Adrenal gland (tissue), 5 donors: ENCODE results near the gene OR6Q1.

ENCODE experiments used
- CTCF ChIP-seq, 6 experiments: fragments of 450-650 bp in 4 of 6; fragments of 200-600 bp in 2 of 6; sonication (generic) in 1 of 6; IDR thresholded peaks; 1 replicate in 5 of 6; 2 replicates in 1 of 6; pipeline versions ENCODE4 v1.5.1 to v1.8.0; 2016 to 2021; ENCODE audit warnings: antibody characterized with exemption in 6 of 6, mild to moderate bottlenecking in 2 of 6, moderate library complexity in 1 of 6
- POLR2A ChIP-seq, 2 donors: fragments of 450-650 bp; IDR thresholded peaks; one replicate each; pipeline ENCODE4 v1.6.1; 2017; ENCODE audit warnings: antibody characterized with exemption in 2 of 2, mild to moderate bottlenecking in 2 of 2, moderate library complexity in 1 of 2
- donor health status: DM: no; HTN: no; CAD: no.

- TF ChIP-seq CTCF (IDR thresholded peaks at IDR 0.05) (no peak), POLR2A (IDR thresholded peaks at IDR 0.05) (no peak)
Measured at GRCh38 chr11:57981536-57981935, 49.2 kb upstream of the OR6Q1 start.
